H9 (cell line): Measurements from ENCODE around the gene CALML5. TPM values are rescaled to one million over a fixed set of nuclear protein-coding genes. Genes with fewer than 3 reads are reported as not detected.

Experiments used
- DNase-seq: peaks from one replicate; pipeline ENCODE4 v3.0.0-alpha.2; 2017
- H2AFZ ChIP-seq: one replicate; pipeline ENCODE4 v1.6.1; 2013; ENCODE audit warnings: mild to moderate bottlenecking, low read length, control low read depth, moderate library complexity
- H2AK5ac ChIP-seq: 2 replicates; pipeline ENCODE4 v1.6.1; 2013; ENCODE audit warnings: low read length, control low read depth, mixed read lengths; ENCODE audit not compliant: insufficient read length
- H2BK120ac ChIP-seq: one replicate; pipeline ENCODE4 v1.6.1; 2013; ENCODE audit warnings: low read depth, mild to moderate bottlenecking, low read length, control low read depth, inconsistent platforms; ENCODE audit not compliant: poor library complexity, severe bottlenecking
- H2BK12ac ChIP-seq: 2 replicates; pipeline ENCODE4 v1.6.1; 2013; ENCODE audit warnings: low read length, control low read depth, mixed read lengths, low read depth; ENCODE audit not compliant: insufficient read length
- H2BK15ac ChIP-seq: 2 replicates; pipeline ENCODE4 v1.6.1; 2013; ENCODE audit warnings: low read depth, low read length, control low read depth
- H2BK20ac ChIP-seq: one replicate; pipeline ENCODE4 v1.6.1; 2013; ENCODE audit warnings: low read depth, mild to moderate bottlenecking, low read length, control low read depth, inconsistent platforms; ENCODE audit not compliant: poor library complexity, severe bottlenecking
- H2BK5ac ChIP-seq: 2 replicates; pipeline ENCODE4 v1.6.1; 2013; ENCODE audit warnings: low read length, control low read depth, mixed read lengths; ENCODE audit not compliant: insufficient read length
- H3K14ac ChIP-seq: 2 replicates; pipeline ENCODE4 v1.6.1; 2013; ENCODE audit warnings: low read length, control low read depth; ENCODE audit not compliant: insufficient read depth
- H3K18ac ChIP-seq: 2 replicates; pipeline ENCODE4 v1.6.1; 2013; ENCODE audit warnings: low read depth, mild to moderate bottlenecking, mixed read lengths, low read length, control low read depth; ENCODE audit not compliant: insufficient read length
- H3K23ac ChIP-seq: 2 replicates; pipeline ENCODE4 v1.6.1; 2013; ENCODE audit warnings: low read length, control low read depth, mixed read lengths, low read depth; ENCODE audit not compliant: insufficient read length
- H3K23me2 ChIP-seq: 2 replicates; pipeline ENCODE4 v1.6.1; 2013; ENCODE audit warnings: low read depth, mild to moderate bottlenecking, mixed read lengths, low read length, control low read depth; ENCODE audit not compliant: insufficient read length, poor library complexity, severe bottlenecking
- H3K27ac ChIP-seq: 2 replicates; pipeline ENCODE4 v1.5.1; 2013; ENCODE audit warnings: low read length, control low read depth, mixed read lengths, low read depth; ENCODE audit not compliant: insufficient read length
- H3K27me3 ChIP-seq: 2 replicates; pipeline ENCODE4 v1.6.1; 2013; ENCODE audit warnings: low read length, control low read depth, inconsistent platforms; ENCODE audit not compliant: insufficient read depth
- H3K4ac ChIP-seq: 2 replicates; pipeline ENCODE4 v1.6.1; 2013; ENCODE audit warnings: low read depth, mild to moderate bottlenecking, control low read depth, inconsistent platforms, low read length, moderate library complexity
- H3K4me1 ChIP-seq: 2 replicates; pipeline ENCODE4 v1.6.1; 2013; ENCODE audit warnings: low read length, control low read depth, inconsistent platforms; ENCODE audit not compliant: insufficient read depth
- H3K4me2 ChIP-seq: 2 replicates; pipeline ENCODE4 v1.6.1; 2013; ENCODE audit warnings: low read length, control low read depth, mixed read lengths; ENCODE audit not compliant: insufficient read length, insufficient read depth
- H3K56ac ChIP-seq: 2 replicates; pipeline ENCODE4 v1.6.1; 2013; ENCODE audit warnings: low read depth, mild to moderate bottlenecking, mixed read lengths, low read length, control low read depth; ENCODE audit not compliant: insufficient read length
- H3K79me1 ChIP-seq: 2 replicates; pipeline ENCODE4 v1.6.1; 2013; ENCODE audit warnings: low read depth, mild to moderate bottlenecking, moderate library complexity, low read length, control low read depth, inconsistent platforms; ENCODE audit not compliant: insufficient read depth, poor library complexity, severe bottlenecking
- H3K79me2 ChIP-seq: 2 replicates; pipeline ENCODE4 v1.6.1; 2013; ENCODE audit warnings: low read length, control low read depth, inconsistent platforms; ENCODE audit not compliant: insufficient read depth
- H3K9ac ChIP-seq: 2 replicates; pipeline ENCODE4 v1.6.1; 2013; ENCODE audit warnings: low read length, control low read depth, mixed read lengths; ENCODE audit not compliant: insufficient read length; ENCODE audit errors: extremely low read depth
- H3K9me3 ChIP-seq: one replicate; pipeline ENCODE4 v1.6.1; 2013; ENCODE audit warnings: low read depth, low read length, inconsistent platforms; ENCODE audit not compliant: control insufficient read depth
- H3T11ph ChIP-seq: one replicate; pipeline ENCODE4 v1.6.1; 2013; ENCODE audit warnings: mild to moderate bottlenecking, low read length, control low read depth, inconsistent platforms
- H4K20me1 ChIP-seq: one replicate; pipeline ENCODE4 v1.6.1; 2013; ENCODE audit not compliant: control insufficient read depth, insufficient read length, insufficient read depth
- H4K5ac ChIP-seq: 2 replicates; pipeline ENCODE4 v1.6.1; 2013; ENCODE audit warnings: low read depth, mild to moderate bottlenecking, mixed read lengths, low read length, control low read depth; ENCODE audit not compliant: insufficient read length
- H4K8ac ChIP-seq: replicated peaks from 2 replicates; pipeline ENCODE4 v1.6.1; 2013; ENCODE audit warnings: low read length, control low read depth, mixed read lengths, low read depth; ENCODE audit not compliant: insufficient read length
- H4K91ac ChIP-seq: 2 replicates; pipeline ENCODE4 v1.6.1; 2013; ENCODE audit warnings: low read depth, mild to moderate bottlenecking, moderate library complexity, mixed read lengths, low read length, control low read depth; ENCODE audit not compliant: insufficient read length
- H3K27ac Mint-ChIP-seq, 3 experiments: 2 replicates in 2 of 3; 3 replicates in 1 of 3; pipeline ENCODE4 v1.8.0; 2020 to 2021; ENCODE audit warnings: mixed read lengths in 3 of 3, mild to moderate bottlenecking in 1 of 3, moderate library complexity in 1 of 3
- H3K27me3 Mint-ChIP-seq: 2 replicates; pipeline ENCODE4 v1.8.0; 2021; ENCODE audit warnings: low read depth, mild to moderate bottlenecking, moderate library complexity, mixed read lengths
- H3K36me3 Mint-ChIP-seq, 3 experiments: 2 replicates in 2 of 3; 3 replicates in 1 of 3; pipeline ENCODE4 v1.8.0; 2020 to 2021; ENCODE audit warnings: low read depth in 3 of 3, mixed read lengths in 3 of 3; ENCODE audit not compliant: insufficient read depth in 1 of 3
- H3K4me1 Mint-ChIP-seq, 2 experiments: 2 replicates each; pipeline ENCODE4 v1.8.0; 2020; ENCODE audit warnings: mixed read lengths in 2 of 2
- H3K4me3 Mint-ChIP-seq, 2 experiments: 2 replicates in 1 of 2; 3 replicates in 1 of 2; pipeline ENCODE4 v1.8.0; 2020 to 2021; ENCODE audit warnings: mild to moderate bottlenecking in 2 of 2, mixed read lengths in 2 of 2, moderate library complexity in 1 of 2
- H3K9me3 Mint-ChIP-seq, 2 experiments: 2 replicates in 1 of 2; 3 replicates in 1 of 2; pipeline ENCODE4 v1.8.0; 2020; ENCODE audit warnings: mild to moderate bottlenecking in 2 of 2, mixed read lengths in 2 of 2, moderate library complexity in 1 of 2
- CTCF ChIP-seq: fragments of 200-600 bp; sonication (generic); conservative IDR thresholded peaks from 3 replicates; pipeline ENCODE4 v1.8.0; 2021; ENCODE audit warnings: antibody characterized with exemption, mild to moderate bottlenecking
- WGBS: extraction: QIAGEN DNeasy Blood & Tissue Kit; methylation state at CpG from one replicate; pipeline ENCODE4 v1.1.7; 2013; ENCODE audit warnings: missing lambda C conversion rate, low lambda C conversion rate, mixed read lengths; ENCODE audit not compliant: insufficient read length; ENCODE audit errors: extremely low coverage; 5-methylcytosine and 5-hydroxymethylcytosine counted together
- total RNA-seq: library from RNA; stranded (reverse); gene quantifications from 2 replicates; pipeline ENCODE4 v1.2.1, GENCODE V29; 2021

CALML5 gene
- total RNA-seq, 1 experiment from 2014 or later: not detected

DNA sequence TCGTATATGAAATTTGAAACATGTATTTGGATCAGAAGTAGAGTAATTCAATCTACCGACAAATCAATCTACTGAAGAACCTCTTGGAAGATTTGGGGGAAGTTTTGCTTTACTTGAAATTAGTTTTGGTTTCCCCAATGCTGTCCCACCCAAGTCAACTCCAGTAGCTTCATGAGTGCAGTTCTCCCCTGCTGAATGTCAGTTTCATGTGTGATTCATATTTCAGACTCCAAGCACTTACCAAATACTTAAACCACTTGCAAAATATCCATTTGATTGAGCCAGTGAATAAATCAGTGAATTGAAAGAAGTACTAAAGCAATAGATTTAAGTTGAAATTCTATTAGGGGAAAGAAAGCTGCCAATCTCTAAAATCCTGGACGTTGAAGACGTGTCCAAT lies 9.3 kb downstream of the CALML5 start:
- Histone ChIP-seq H3K79me2 (no peaks in the 10 kb centered on the region), H2BK20ac (no peak overlapping the region), H3K23me2 (no peaks in the 10 kb centered on the region), H4K91ac (no peak overlapping the region), H3K4me2 (no peak overlapping the region), H3K14ac (no peak overlapping the region), H3K27ac (no peak overlapping the region), H2BK120ac (no peak overlapping the region), H4K8ac (no peak overlapping the region), H3K4ac (no peak overlapping the region), H2AFZ (no peak overlapping the region), H3K4me1 (no peaks in the 10 kb centered on the region; the same call in 1 of the 2 replicates), H3K18ac (no peak overlapping the region), H2AK5ac (no peak overlapping the region), H4K5ac (no peak overlapping the region), H3K23ac (no peak overlapping the region), H3T11ph (no peak overlapping the region), H2BK15ac (no peak overlapping the region), H2BK12ac (no peak overlapping the region), H3K9me3 (peaks cover 6% of the 10 kb centered on the region), H3K9ac (no peak overlapping the region), H2BK5ac (no peak overlapping the region), H4K20me1 (no peaks in the 10 kb centered on the region), H3K79me1 (no peaks in the 10 kb centered on the region), H3K56ac (no peak overlapping the region), H3K27me3 (no peaks in the 10 kb centered on the region)
- Mint-ChIP-seq H3K27me3 (peaks cover 6% of the 10 kb centered on the region), H3K36me3 (peaks cover 3 to 11% (median 5%) of the 10 kb centered on the region in 3 experiments), H3K27ac (no peak overlapping the region), H3K4me1 (peaks cover 25 to 40% of the 10 kb centered on the region in 2 experiments), H3K4me3 (no peak overlapping the region), H3K9me3 (peaks cover 9 to 11% of the 10 kb centered on the region in 2 experiments)
- TF ChIP-seq CTCF: no peak
- no CpG with 5 or more reads among the region's 4 CpGs for WGBS
- DNase-seq: no peak
